B cell (primary cell): Measurements from ENCODE around the gene SLC9A9. TPM values are rescaled to one million over a fixed set of nuclear protein-coding genes. Genes with fewer than 3 reads are reported as not detected.

ENCODE experiments used
- ATAC-seq: fragments of 200-7000 bp; cut with Tn5 transposase; one replicate; pipeline ENCODE4 v1.10.0; 2021; ENCODE audit warnings: low read depth, mild to moderate bottlenecking, moderate number of reproducible peaks, moderate library complexity
- CTCF ChIA-PET: fragments of 350-600 bp; sonication (Branson Sonifier 250); formaldehyde crosslinking; loops from one replicate; lab custom pipeline; 2021; ENCODE audit warnings: antibody characterized with exemption, inconsistent platforms; lab: Charles Lee
- POLR2A ChIA-PET: fragments of 350-600 bp; sonication (Branson Sonifier 250); formaldehyde crosslinking; loops from one replicate; lab custom pipeline; 2021; ENCODE audit warnings: antibody characterized with exemption; lab: Charles Lee
- DNase-seq: peaks from one replicate; pipeline ENCODE4 v3.0.0; 2013
- H2AFZ ChIP-seq: 2 replicates; pipeline ENCODE4 v1.6.1; 2012; ENCODE audit warnings: mild to moderate bottlenecking, low read depth, low read length; ENCODE audit not compliant: insufficient read depth, poor library complexity, severe bottlenecking
- H3K27ac ChIP-seq, 2 donors: 1 replicate in 1 of 2; 2 replicates in 1 of 2; pipeline ENCODE4 v1.5.1; 2012 to 2013; ENCODE audit warnings: low read length in 2 of 2, mild to moderate bottlenecking in 2 of 2, moderate library complexity in 1 of 2
- H3K27me3 ChIP-seq, 4 experiments: fragments of 200-600 bp in 1 of 4; sonication (generic) in 1 of 4; replicated peaks in 1 of 4; 1 replicate in 2 of 4; 2 replicates in 2 of 4; pipeline versions ENCODE4 v1.6.1 to v1.7.0; 2013 to 2016; ENCODE audit warnings: low read length in 3 of 4, mild to moderate bottlenecking in 2 of 4, mixed read lengths in 1 of 4, moderate library complexity in 1 of 4; ENCODE audit not compliant: insufficient read depth in 4 of 4, control insufficient read depth in 3 of 4; ENCODE audit errors: control extremely low read depth in 1 of 4
- H3K36me3 ChIP-seq, 2 experiments: replicated peaks in 1 of 2; 1 replicate in 1 of 2; 2 replicates in 1 of 2; pipeline versions ENCODE4 v1.6.1 to v1.7.1; 2013; ENCODE audit warnings: low read length in 1 of 2; ENCODE audit not compliant: insufficient read depth in 2 of 2, control insufficient read depth in 1 of 2; ENCODE audit errors: control extremely low read depth in 1 of 2, extremely low read depth in 1 of 2
- H3K4me1 ChIP-seq, 2 donors: fragments of 200-600 bp in 1 of 2; sonication (generic) in 1 of 2; 1 replicate in 1 of 2; 2 replicates in 1 of 2; pipeline versions ENCODE4 v1.5.1 to v1.6.1; 2013 to 2017; ENCODE audit warnings: low read length in 2 of 2; ENCODE audit not compliant: control insufficient read depth in 2 of 2, insufficient read depth in 2 of 2
- H3K4me2 ChIP-seq: replicated peaks from 2 replicates; pipeline ENCODE3; 2012; ENCODE audit warnings: mild to moderate bottlenecking, low read depth, low read length; ENCODE audit not compliant: poor library complexity, severe bottlenecking
- H3K4me3 ChIP-seq, 5 experiments: fragments of 200-600 bp in 1 of 5; sonication (generic) in 1 of 5; 1 replicate in 3 of 5; 2 replicates in 2 of 5; pipeline versions ENCODE4 v1.5.1 to v1.7.0; 2011 to 2016; ENCODE audit warnings: low read length in 4 of 5, mild to moderate bottlenecking in 4 of 5, low read depth in 2 of 5, control low read depth in 1 of 5, moderate library complexity in 1 of 5; ENCODE audit not compliant: insufficient read depth in 1 of 5; ENCODE audit errors: control extremely low read depth in 1 of 5, extremely low read depth in 1 of 5
- H3K79me2 ChIP-seq: fragments of 200-600 bp; sonication (generic); one replicate; pipeline ENCODE4 v1.6.0; 2016; ENCODE audit warnings: low read length; ENCODE audit not compliant: control insufficient read depth, insufficient read depth
- H3K9ac ChIP-seq: fragments of 200-600 bp; sonication (generic); 2 replicates; pipeline ENCODE4 v1.6.1; 2017; ENCODE audit warnings: mild to moderate bottlenecking, low read length, moderate library complexity
- H3K9me3 ChIP-seq, 3 donors: one replicate each; pipeline versions ENCODE4 v1.6.1 to v1.7.1; 2013; ENCODE audit warnings: low read length in 2 of 3; ENCODE audit not compliant: control insufficient read depth in 2 of 3, insufficient read depth in 1 of 3; ENCODE audit errors: control extremely low read depth in 1 of 3
- H4K20me1 ChIP-seq: 2 replicates; pipeline ENCODE4 v1.6.0; 2012; ENCODE audit warnings: mild to moderate bottlenecking, low read length; ENCODE audit not compliant: insufficient read depth, control insufficient read depth, poor library complexity, severe bottlenecking
- H3K27ac Mint-ChIP-seq: one replicate; pipeline ENCODE4 v1.8.0; 2021; ENCODE audit warnings: mixed read lengths
- H3K27me3 Mint-ChIP-seq: one replicate; pipeline ENCODE4 v1.8.0; 2021; ENCODE audit warnings: mixed read lengths
- H3K4me1 Mint-ChIP-seq: one replicate; pipeline ENCODE4 v1.8.0; 2021; ENCODE audit warnings: mixed read lengths
- H3K4me3 Mint-ChIP-seq: one replicate; pipeline ENCODE4 v1.8.0; 2021; ENCODE audit warnings: mixed read lengths
- H3K9me3 Mint-ChIP-seq: one replicate; pipeline ENCODE4 v1.8.0; 2022; ENCODE audit warnings: mixed read lengths; ENCODE audit not compliant: insufficient read depth
- CTCF ChIP-seq: fragments of 200-600 bp; IDR thresholded peaks from one replicate; pipeline ENCODE4 v1.8.0; 2022; ENCODE audit warnings: antibody characterized with exemption, mild to moderate bottlenecking
- EZH2 ChIP-seq: IDR thresholded peaks from 2 replicates; pipeline ENCODE4 v1.6.1; 2012; ENCODE audit warnings: borderline replicate concordance, low read depth, mild to moderate bottlenecking, moderate library complexity, low read length; ENCODE audit not compliant: insufficient read depth, poor library complexity, severe bottlenecking
- WGBS: methylation state at CpG from one replicate; pipeline ENCODE4 v1.1.5; 2013; ENCODE audit warnings: missing lambda C conversion rate; ENCODE audit not compliant: insufficient coverage; 5-methylcytosine and 5-hydroxymethylcytosine counted together
- intact Hi-C: fragments of 100-400 bp; cut with micrococcal nuclease; formaldehyde crosslinking; loops from one replicate; pipeline ENCODE4 v1.10.0; 2022
- polyA plus RNA-seq: library from polyadenylated mRNA; depleted of rRNA; stranded (reverse); fragments of >200 nt; gene quantifications from 2 replicates; pipeline ENCODE4 v1.2.3, GENCODE V29; 2012
- total RNA-seq, 2 donors: library from RNA; stranded (reverse); fragments of 120-200 nt in 1 of 2; gene quantifications; 1 replicate in 1 of 2; 2 replicates in 1 of 2; pipeline versions ENCODE4 v1.2.3 to v1.2.4, GENCODE V29; 2013 to 2022

Gene SLC9A9
- total and polyA plus RNA-seq, 2 donors (not counting 1 experiment from before 2014, with no cell fraction given), result 7.7 to 17.3 TPM

GRCh38 chr3:143315766-143316165 is 532.5 kb downstream of the SLC9A9 start:
- Histone ChIP-seq H3K4me2 (no peak overlapping the region), H3K4me1 (peaks cover 1% of the 10 kb centered on the region in 2 donors), H3K27me3 (no peaks in the 10 kb centered on the region), H4K20me1 (no peaks in the 10 kb centered on the region), H3K9ac (no peak overlapping the region), H3K4me3 (no peak overlapping the region), H3K36me3 (no peaks in the 10 kb centered on the region), H3K27ac (no peak overlapping the region), H2AFZ (no peak overlapping the region), H3K79me2 (no peaks in the 10 kb centered on the region), H3K9me3 (no peaks in the 10 kb centered on the region)
- TF ChIP-seq EZH2 (no peak), CTCF (no peak)
- intact Hi-C loops, result no loop called here
- H3K9me3 Mint-ChIP-seq, result no peaks in the 10 kb centered on the region
- H3K27me3 Mint-ChIP-seq, result no peaks in the 10 kb centered on the region
- WGBS, result 94% methylated on average over 2 of the region's 5 CpGs
- H3K27ac Mint-ChIP-seq, result no peak overlapping the region
- peaks cover 2% of the 10 kb centered on the region for H3K4me1 Mint-ChIP-seq
- no peak overlapping the region for H3K4me3 Mint-ChIP-seq
- ChIA-PET POLR2A (no interaction called here), CTCF (no interaction called here)
- no peak for DNase-seq
- ATAC-seq, result no peak

- no peak overlapping the region for H3K4me3 ChIP-seq
- ChIA-PET POLR2A (no interaction called here), CTCF (no interaction called here)
- no peaks in the 10 kb centered on the region for H3K9me3 ChIP-seq
- intact Hi-C loops, result no loop called here
- Mint-ChIP-seq H3K4me3 (no peak overlapping the region), H3K27me3 (no peaks in the 10 kb centered on the region), H3K4me1 (no peaks in the 10 kb centered on the region), H3K27ac (no peak overlapping the region), H3K9me3 (no peaks in the 10 kb centered on the region)
- no peaks in the 10 kb centered on the region for H3K79me2 ChIP-seq
- H3K27me3 ChIP-seq, result no peaks in the 10 kb centered on the region
- ATAC-seq, result no peak
- H4K20me1 ChIP-seq, result no peaks in the 10 kb centered on the region
- H3K4me1 ChIP-seq, result no peaks in the 10 kb centered on the region
- no peak for DNase-seq
- H3K36me3 ChIP-seq, result no peaks in the 10 kb centered on the region
- H3K9ac ChIP-seq, result no peak overlapping the region
- no peak overlapping the region for H2AFZ ChIP-seq
- TF ChIP-seq CTCF (no peak), EZH2 (no peak)
- no peak overlapping the region for H3K27ac ChIP-seq
- no peak overlapping the region for H3K4me2 ChIP-seq
- 87% methylated on average over 4 of the region's 9 CpGs for WGBS
Measured at GRCh38 chr3:143314251-143315093, 533.8 kb downstream of the SLC9A9 start.
